Right forelimb (tissue), 1 donor: Measurements from ENCODE around the gene KRTAP4-11.
"Not testable (repeated sequence)": the region's sequence is repeated elsewhere in the genome, so short reads cannot be mapped to it uniquely, and the experiment has no call there.

Experiments
- DNase-seq: peaks from one replicate; pipeline ENCODE4 v3.0.0-alpha.2; 2018

The KRTAP4-11 gene

GRCh38 chr17:41117846-41118386 lies at the start of gene KRTAP4-11:
Gene KRTAP4-11, minus strand, starts transcription at chr17:41118373. Its CDS starts 58 bp downstream, at chr17:41118315.
- not testable (repeated sequence) for DNase-seq

- no peak for DNase-seq
These were observed 49.4 kb upstream of the KRTAP4-11 start for GRCh38 chr17:41167561-41167960.

- no peak for DNase-seq
These were observed 45.7 kb upstream of the KRTAP4-11 start for GRCh38 chr17:41163828-41164227.

- DNase-seq: no peak
These were observed 42.5 kb upstream of the KRTAP4-11 start, which contains the start of gene KRTAP4-4 for GRCh38 chr17:41160648-41161047. Gene KRTAP4-4, minus strand, starts transcription at chr17:41160748. Its CDS starts 57 bp downstream, at chr17:41160691.

GRCh38 chr17:41160190-41160589 lies 42.0 kb upstream of the KRTAP4-11 start:
- not testable (repeated sequence) for DNase-seq

- DNase-seq: no peak
These were observed 35.7 kb upstream of the KRTAP4-11 start for GRCh38 chr17:41153856-41154255.

- no peak for DNase-seq
These were observed 33.4 kb upstream of the KRTAP4-11 start for GRCh38 chr17:41151525-41151924.

GRCh38 chr17:41150026-41150425 lies 31.9 kb upstream of the KRTAP4-11 start:
- no peak for DNase-seq

GRCh38 chr17:41149652-41149985 lies 31.4 kb upstream of the KRTAP4-11 start, which contains the start of gene KRTAP4-5:
Gene KRTAP4-5, minus strand, starts transcription at chr17:41149825. Its CDS starts 58 bp downstream, at chr17:41149767.
- no peak for DNase-seq

GRCh38 chr17:41148971-41149651 lies 30.9 kb upstream of the KRTAP4-11 start:
- not testable (repeated sequence) for DNase-seq

- DNase-seq: no peak
These were observed 29.5 kb upstream of the KRTAP4-11 start for GRCh38 chr17:41147531-41148204.

- no peak for DNase-seq
These were observed 27.1 kb upstream of the KRTAP4-11 start for GRCh38 chr17:41145261-41145660.

GRCh38 chr17:41144846-41145245 lies 26.7 kb upstream of the KRTAP4-11 start:
- no peak for DNase-seq

GRCh38 chr17:41141361-41141760 lies 23.2 kb upstream of the KRTAP4-11 start:
- no peak for DNase-seq

- DNase-seq: no peak
These were observed 22.4 kb upstream of the KRTAP4-11 start, which contains the start of gene KRTAP4-6 for GRCh38 chr17:41140360-41141131. Gene KRTAP4-6, minus strand, starts transcription at chr17:41140544. Its CDS starts 57 bp downstream, at chr17:41140487.

- DNase-seq: not testable (repeated sequence)
These were observed 21.7 kb upstream of the KRTAP4-11 start for GRCh38 chr17:41139865-41140264.

- no peak for DNase-seq
These were observed 15.9 kb upstream of the KRTAP4-11 start for GRCh38 chr17:41133880-41134735.

- no peak for DNase-seq
These were observed 13.8 kb upstream of the KRTAP4-11 start for GRCh38 chr17:41131979-41132378.

- DNase-seq: no peak
These were observed 9.2 kb upstream of the KRTAP4-11 start for GRCh38 chr17:41127371-41127770.

- no peak for DNase-seq
These were observed 8.2 kb upstream of the KRTAP4-11 start for GRCh38 chr17:41126412-41126811.

- DNase-seq: no peak
These were observed 6.9 kb upstream of the KRTAP4-11 start for GRCh38 chr17:41125064-41125463.

GRCh38 chr17:41123991-41124371 lies 5.8 kb upstream of the KRTAP4-11 start, which contains the start of gene KRTAP4-12:
Gene KRTAP4-12, minus strand, starts transcription at chr17:41124182. Its CDS starts 60 bp downstream, at chr17:41124122.
- not testable (repeated sequence) for DNase-seq
